GM19023 (cell line): ENCODE measurements around the gene ZNF319.
A peak's percentile ranks its signal among the peaks of the same experiment; 100 is the strongest.

Experiments
- ATAC-seq: cut with Tn5 transposase; IDR thresholded peaks from one replicate; pipeline ENCODE4 v1.9.1; 2021; ENCODE audit warnings: mild to moderate bottlenecking, moderate library complexity; ENCODE audit not compliant: unreplicated experiment

Gene ZNF319

GRCh38 chr16:58037365-58038057 lies 37.0 kb upstream of the ZNF319 start:
- ATAC-seq, result no peak

DNA sequence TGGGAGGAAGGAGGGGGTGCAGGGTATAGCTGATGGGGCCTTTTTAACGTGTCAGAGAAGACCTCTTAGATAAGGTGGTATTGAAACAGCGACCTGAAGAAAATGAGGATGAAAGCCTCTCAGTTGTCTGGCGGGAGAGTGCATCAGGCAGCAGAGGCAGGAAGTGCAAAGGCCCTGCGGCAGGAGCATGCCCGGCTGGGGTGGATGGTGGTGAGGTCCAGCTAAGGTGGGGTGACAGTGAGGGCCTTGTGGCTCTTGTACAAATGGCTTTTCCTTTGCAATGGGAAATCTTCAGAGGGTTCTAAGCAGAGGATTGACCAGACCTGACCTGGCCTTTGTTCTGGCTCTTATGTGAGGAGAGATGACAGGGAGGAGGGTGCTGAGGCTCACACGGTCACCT lies 36.5 kb upstream of the ZNF319 start:
- ATAC-seq, result no peak

DNA sequence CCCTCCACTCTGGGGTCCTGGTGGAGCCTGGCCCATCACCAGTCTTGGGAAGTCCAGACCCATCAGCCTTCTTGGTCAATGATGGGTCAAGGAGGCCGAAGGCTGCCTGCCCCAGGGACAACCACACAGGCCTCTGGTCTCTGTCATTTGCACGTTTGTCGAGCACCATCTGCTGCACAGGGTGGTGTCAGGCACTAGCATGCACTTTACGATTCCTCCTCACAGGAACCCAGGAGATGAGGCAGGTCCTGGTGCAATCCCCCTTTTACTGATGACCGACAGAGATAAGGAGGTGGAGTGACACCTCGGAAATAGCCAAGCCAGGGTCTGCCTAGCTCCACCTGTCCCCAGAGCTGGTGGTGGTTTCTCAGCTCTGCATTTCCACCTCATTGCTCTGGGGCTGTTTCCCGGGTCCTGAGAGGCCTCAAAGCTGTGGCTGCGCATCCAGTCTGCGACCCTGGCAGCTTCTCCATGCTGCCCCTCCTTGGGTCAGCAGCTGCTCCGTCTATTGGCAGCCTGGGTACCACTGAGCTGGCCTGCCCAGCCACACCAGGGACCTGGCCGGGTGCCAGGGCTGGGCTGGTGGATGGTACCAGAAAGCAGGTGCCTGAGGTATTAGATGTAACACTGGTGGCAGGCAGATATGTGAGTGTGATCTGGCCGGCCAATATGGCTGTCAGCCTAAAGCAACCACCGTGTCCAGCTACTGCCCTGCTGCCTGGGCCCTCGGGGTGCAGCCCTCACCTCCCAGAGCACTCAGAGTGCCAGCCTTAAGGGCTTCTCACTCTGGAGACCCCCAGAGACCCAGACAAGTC lies 35.1 kb upstream of the ZNF319 start:
- no peak for ATAC-seq

GRCh38 chr16:58034774-58035173 lies 34.3 kb upstream of the ZNF319 start:
- ATAC-seq, result no peak

DNA sequence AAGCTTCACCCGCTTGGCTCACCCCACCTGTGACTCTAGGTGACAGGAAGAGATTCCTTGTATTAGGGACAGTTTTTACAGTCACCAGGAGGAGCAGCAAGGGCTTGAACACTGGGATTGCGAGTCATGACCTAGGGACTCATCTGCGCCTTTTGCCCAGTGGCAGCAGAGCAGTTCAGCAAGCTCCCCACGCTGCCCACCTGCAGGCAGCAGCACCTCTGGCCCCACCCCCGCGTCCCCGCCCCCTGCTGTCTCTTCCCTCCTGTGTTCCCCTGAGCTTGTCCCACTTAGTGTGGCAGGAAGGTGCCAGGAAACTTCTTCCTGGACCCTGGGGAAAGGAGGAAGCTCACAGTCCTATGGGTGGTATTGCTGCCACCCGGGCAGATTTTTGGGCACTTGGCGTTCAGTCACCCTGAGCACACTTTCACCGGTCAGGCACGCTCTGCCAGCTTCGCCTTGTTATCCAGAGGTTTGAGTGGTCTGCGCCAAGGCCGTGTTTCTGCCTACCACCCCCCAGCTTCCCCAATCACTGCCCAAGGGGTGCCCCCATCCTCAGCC lies 33.7 kb upstream of the ZNF319 start:
- ATAC-seq, result no peak

GRCh38 chr16:58032710-58033293 lies 32.3 kb upstream of the ZNF319 start:
- ATAC-seq, result no peak

- no peak for ATAC-seq
Measured at GRCh38 chr16:58031016-58031800, 30.7 kb upstream of the ZNF319 start.

DNA sequence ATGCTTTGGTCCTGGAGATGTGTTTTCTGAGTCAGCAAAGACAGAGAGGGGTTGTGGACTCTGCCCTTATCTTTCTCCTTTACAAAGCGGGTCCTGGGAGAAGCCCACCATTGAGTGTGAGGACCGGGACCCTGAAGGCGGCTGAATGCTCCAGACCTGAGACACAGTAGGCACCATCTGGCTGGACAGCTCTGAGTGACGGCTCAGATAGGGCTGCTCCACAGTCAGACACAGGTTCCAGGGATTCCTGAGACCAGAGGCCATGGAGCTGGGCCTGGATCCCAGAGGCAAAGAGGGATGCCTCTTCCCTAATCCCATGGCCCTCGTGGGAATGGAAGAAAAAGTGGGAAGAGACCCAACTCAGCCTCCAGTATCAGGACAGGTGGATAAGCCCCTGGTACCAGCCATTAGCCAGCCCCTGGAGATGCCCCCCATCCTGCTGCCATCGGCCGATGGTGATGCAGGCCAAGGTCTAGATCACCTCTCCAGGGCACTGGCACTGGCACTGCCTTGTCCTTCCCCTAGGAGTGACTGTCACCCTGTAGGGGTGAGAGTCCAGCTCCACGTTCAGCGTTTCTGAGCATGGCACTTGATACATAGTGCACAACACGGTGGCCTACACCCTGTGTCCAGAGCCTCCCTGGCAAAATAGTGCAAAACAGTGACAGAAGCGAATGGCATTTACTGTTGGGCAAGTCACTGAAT lies 29.8 kb upstream of the ZNF319 start:
- ATAC-seq, result no peak

GRCh38 chr16:58029410-58029809 lies 28.9 kb upstream of the ZNF319 start:
- no peak for ATAC-seq

DNA sequence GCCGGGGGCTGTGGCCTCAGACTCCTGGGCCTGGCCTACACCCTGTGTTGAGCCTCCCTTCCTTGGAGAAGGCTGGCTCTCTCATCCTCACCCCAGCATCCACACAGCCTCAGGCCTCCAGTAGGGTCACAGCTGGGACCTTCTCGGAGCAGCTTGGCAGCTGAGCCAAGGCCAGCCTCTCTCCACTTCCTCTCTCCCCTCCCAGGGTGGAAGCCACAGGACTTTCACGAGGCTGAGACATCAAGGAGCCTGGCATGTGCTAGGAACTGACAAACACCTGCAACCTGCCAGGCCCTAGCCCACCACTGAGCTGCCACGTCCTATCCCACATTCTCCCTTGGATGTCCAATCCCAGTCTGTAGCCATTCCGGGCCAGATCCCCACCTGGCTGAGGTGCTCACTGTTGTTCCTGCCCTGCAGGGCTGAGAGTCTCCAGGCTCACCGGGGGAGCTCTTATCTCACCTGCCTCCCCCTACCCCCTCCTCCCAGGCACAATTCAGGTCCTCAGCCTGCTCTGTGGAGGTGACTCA lies 28.1 kb upstream of the ZNF319 start:
- no peak for ATAC-seq

DNA sequence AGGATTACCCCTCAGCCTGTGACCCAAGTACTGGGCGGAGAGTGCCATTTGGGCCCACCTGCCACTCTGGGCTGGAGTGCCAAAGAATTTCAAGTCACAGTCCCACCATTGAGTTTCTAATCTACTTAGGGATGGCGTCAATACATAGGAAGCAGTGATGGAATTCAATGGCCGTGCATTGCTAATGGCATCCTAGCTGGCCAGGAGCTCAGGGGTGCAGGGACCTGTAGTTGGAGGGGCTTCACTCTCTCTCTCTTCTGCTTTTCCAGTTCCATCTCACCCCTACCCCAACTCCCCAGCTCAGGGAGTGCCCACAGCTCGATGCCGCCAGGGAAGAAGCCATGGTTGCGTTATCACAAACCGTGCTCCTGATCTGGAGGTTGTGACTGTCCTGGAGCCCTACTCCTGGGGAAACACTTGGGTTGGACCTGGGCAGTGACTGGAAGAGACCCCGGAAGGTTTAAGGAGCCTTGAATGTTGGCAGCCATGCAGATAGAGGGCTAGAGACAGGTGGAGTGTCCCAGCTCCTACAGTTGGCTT lies 27.5 kb upstream of the ZNF319 start:
- no peak for ATAC-seq

DNA sequence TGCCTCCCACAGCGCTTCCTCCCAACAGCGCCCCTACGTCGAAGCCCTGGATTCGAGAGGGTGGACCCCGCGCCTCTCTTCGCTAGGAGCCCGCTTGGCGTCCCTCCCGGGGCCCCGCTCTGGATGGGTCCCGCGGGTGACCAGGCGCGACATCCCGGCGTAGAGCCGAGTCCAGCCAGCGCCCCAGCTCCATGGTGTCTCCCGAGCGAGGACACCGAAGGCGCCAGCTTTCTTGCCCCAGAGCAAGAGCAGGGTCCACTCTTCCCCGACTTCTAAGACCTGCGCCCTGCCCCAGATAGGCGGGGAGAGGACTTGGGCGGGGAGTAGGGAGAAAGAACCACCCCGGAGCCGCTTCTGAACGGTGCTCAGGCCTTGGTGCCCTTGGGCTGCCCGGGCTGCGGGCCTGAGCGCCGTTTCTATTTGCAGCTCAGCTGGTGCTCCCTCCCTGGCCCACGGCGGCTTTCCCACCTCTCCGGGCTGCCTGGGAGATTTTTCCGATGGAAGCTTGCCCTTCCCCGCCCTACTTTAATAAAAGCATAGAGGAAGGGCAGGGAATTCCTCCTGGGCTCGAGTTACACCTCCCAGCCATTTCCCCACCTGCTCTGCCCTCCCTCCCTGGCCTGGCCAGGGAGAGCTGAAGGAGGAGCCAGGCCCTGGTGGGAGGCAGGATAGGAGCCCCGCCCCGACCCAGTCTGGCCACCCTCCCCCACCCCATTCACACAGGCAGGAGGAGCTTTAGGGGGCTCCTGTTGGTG lies 26.9 kb upstream of the ZNF319 start:
- ATAC-seq, result no peak

DNA sequence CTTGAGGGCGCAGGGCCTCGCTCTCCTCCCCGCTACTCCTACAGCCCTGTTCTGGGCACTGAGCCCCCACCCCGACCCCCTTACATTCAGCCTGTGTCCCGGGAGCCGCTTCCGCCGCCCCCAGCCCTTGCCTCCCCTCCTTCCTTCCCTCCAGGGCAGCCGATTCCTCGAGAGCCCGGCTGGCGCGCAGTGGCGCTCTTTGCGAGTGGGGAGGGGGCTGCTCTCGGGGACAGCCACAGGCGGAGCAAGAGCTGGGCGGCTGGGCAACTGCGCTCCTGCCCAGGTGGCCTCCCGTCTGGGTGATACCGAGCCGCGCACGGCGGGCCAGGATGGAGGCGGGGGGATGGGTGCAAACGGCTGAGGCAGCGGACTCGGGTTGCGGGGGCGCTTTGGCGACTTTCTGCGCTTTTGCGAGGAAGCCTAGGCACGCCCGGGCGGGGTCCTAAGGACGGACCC lies 26.3 kb upstream of the ZNF319 start:
- no peak for ATAC-seq

DNA sequence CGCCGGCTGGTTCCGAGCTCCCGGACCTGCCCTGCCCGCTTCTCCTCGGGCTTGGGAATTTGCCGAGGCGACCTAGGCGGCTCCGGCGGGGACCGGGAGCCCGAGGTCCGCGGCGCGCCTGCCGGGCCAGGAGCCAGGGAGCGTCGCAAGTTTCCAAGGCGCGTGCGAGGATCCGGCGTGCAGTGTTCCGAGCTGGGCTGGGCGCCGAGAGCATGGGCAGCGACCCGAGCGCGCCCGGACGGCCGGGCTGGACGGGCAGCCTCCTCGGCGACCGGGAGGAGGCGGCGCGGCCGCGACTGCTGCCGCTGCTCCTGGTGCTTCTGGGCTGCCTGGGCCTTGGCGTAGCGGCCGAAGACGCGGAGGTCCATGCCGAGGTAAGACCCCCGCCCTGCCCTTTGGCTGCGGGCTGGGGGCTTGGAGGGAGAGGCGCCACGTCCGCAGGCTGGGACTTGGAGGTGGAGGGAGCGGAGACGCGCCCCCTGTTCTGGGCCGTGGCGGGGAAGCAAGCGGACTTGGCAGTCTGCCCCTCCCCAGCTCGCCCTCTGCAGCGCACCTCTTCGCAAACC lies 25.8 kb upstream of the ZNF319 start:
- no peak for ATAC-seq

GRCh38 chr16:58025351-58026138 lies 25.1 kb upstream of the ZNF319 start, which contains the start of gene MMP15:
Gene MMP15, plus strand, starts transcription at chr16:58025754. Its CDS starts 597 bp downstream, at chr16:58026351.
- peak; percentile 47 for ATAC-seq

DNA sequence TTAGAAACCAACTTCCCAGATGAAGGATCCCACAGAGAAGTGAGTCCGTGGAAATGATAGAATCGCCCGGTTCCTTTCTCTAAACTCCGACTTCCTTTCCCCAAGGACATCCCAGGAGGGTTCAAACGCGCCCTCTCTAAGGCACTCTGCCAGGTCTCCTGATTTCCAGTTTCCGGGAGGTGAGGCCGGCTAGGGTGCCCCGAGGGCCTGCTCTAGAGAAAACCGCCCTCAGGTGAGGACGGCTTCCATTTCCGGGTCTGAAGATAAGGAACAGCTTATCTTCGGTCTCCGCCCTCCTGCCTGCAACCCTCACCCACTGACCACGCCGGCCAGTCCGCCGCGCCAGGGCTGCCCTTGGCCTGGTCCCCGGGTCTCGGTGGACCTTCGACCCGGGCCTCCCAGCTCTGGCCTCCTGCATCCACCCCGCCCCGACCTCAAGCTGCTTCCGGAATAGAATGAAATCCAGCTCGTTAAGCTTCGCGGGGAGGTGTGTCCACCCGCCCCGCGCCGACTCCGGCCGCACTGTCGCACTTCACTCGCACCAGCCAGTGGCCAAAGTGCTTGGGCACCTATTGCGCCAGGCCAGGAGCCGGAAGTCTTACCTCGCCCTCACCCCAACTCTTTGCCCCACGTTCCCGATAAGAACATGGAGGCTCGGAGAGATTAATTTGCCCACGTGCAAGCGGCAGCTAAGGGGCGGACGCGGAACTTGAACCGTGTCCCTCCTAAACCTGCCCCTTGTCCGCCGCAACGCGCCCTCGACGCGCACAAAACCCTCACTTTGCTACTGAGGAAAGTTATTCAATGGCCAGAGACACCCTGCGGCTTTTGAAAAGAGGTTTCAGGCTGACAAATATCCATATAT lies 24.2 kb upstream of the ZNF319 start:
- ATAC-seq, result no peak
